ENCODE measurements around the gene RINL. TPM values are rescaled to one million over a fixed set of nuclear protein-coding genes. Genes with fewer than 3 reads are reported as not detected.

The RINL gene
- total and polyA plus RNA-seq, 2 of the 8 experiments (the other 6 are each of a cell fraction or from before 2014, with no cell fraction given): 11.1 to 11.9 TPM

DNA sequence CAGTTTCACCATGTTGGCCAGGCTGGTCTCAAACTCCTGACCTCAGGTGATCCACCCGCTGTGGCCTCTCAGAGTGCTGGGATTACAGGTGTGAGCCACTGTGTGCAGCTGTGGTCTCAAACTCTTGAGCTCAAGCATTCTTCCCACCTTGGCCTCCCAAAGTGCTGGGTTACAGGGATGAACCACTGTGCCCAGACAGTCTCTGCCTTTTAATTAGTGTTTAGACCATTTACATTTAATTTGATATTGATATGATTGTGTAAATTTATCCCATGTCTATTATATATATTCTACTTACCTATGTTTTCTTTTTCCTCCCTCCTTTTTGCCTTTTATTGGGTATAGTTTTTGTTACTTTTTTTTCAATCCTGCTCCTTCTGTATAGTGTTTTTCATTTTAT, 23.6 kb upstream of the RINL start:
- Histone ChIP-seq H3K79me1 (ENCODE audit: low read depth, low read length) (no peaks in the 10 kb centered on the region; the same call in 1 of the 2 replicates), H3K36me3 (ENCODE audit: control insufficient read depth in 2 of 4, insufficient read depth in 4 of 4, low read length in 3 of 4) (peaks cover 0 to 9% (median 1%) of the 10 kb centered on the region in 4 experiments; a peak in 2 of 8 replicates), H3K9ac (replicated peaks in 1 of 4; ENCODE audit: extremely low read depth in 1 of 4, low read depth in 3 of 4, low read length in 3 of 4) (no peak overlapping the region; a peak in 1 of 7 replicates), H3K4me3 (ENCODE audit: extremely low read depth in 1 of 4, insufficient read depth in 2 of 4, low read depth in 3 of 4, low read length in 4 of 4) (no peak overlapping the region), H2BK20ac (ENCODE audit: low read length) (no peak overlapping the region), H4K20me1 (replicated peaks in 1 of 2; ENCODE audit: control insufficient read depth in 1 of 2, insufficient read depth in 2 of 2, low read length in 2 of 2) (peaks cover 0 to 3% of the 10 kb centered on the region in 2 experiments), H3K56ac (replicated peaks; ENCODE audit: insufficient read length, low read depth, low read length) (no peak overlapping the region), H2AFZ (ENCODE audit: low read length) (no peak overlapping the region), H2BK5ac (ENCODE audit: low read depth, low read length) (no peak overlapping the region), H3K27ac (ENCODE audit: low read depth, low read length) (no peak overlapping the region), H2BK120ac (replicated peaks; ENCODE audit: low read depth, low read length) (no peak overlapping the region), H3K4me2 (ENCODE audit: insufficient read depth in 1 of 2, low read depth in 2 of 2, low read length in 2 of 2) (no peak overlapping the region), H4K91ac (replicated peaks; ENCODE audit: insufficient read length, low read length) (no peak overlapping the region), H3K14ac (ENCODE audit: insufficient read length) (no peak overlapping the region), H2BK12ac (ENCODE audit: low read depth, low read length) (no peak overlapping the region), H3K79me2 (ENCODE audit: control insufficient read depth in 1 of 2, insufficient read depth in 2 of 2, low read length in 2 of 2) (peaks cover 0 to 16% of the 10 kb centered on the region in 2 experiments; a peak in 2 of 4 replicates), H2AK5ac (ENCODE audit: low read depth, low read length) (no peak overlapping the region), H4K8ac (ENCODE audit: extremely low read depth, insufficient read depth, low read length) (no peak overlapping the region), H2BK15ac (ENCODE audit: low read length) (no peak overlapping the region), H3K4ac (replicated peaks; ENCODE audit: insufficient read length, low read depth, low read length) (no peak overlapping the region), H3K18ac (ENCODE audit: extremely low read depth, low read length) (no peak overlapping the region), H3K23ac (ENCODE audit: insufficient read length) (no peak overlapping the region), H4K5ac (ENCODE audit: insufficient read length, low read depth, low read length) (no peak overlapping the region), H3K23me2 (ENCODE audit: low read depth, low read length) (peaks cover 13% of the 10 kb centered on the region; the same call in 1 of the 2 replicates), H3K9me3 (ENCODE audit: insufficient read depth in 2 of 2, low read depth in 1 of 2, low read length in 1 of 2) (0 out of 4 replicates have a peak, but pooled peaks cover 0 to 2% of the 10 kb centered on the region in 2 experiments), H3K27me3 (replicated peaks in 1 of 4; ENCODE audit: control insufficient read depth in 3 of 4, extremely low read depth in 1 of 4, insufficient read depth in 3 of 4, low read length in 3 of 4) (peaks cover 0 to 9% (median 4%) of the 10 kb centered on the region in 4 experiments; a peak in 3 of 7 replicates), H3K4me1 (replicated peaks in 1 of 4; ENCODE audit: control insufficient read depth in 3 of 4, insufficient read depth in 4 of 4, low read length in 3 of 4) (peaks cover 0 to 9% (median 3%) of the 10 kb centered on the region in 4 experiments; a peak in 4 of 7 replicates)
- POLR2A ChIA-PET (ENCODE audit: partially characterized antibody): interaction anchor here (0.6 to 2.5 kb wide), 4 partner anchors 10 to 479 kb away, joined by 3 to 11 read pairs (median 4); partner anchors contain the start of gene CCER2
- WGBS, 2 experiments (ENCODE audit: extremely low coverage in 1 of 2, insufficient coverage in 1 of 2, insufficient read length in 1 of 2, insufficient replicate concordance in 2 of 2, low coverage in 1 of 2, low lambda C conversion rate in 2 of 2, missing lambda C conversion rate in 1 of 2): 100% methylated on average over 1 of the region's 1 CpG; no CpG with 5 or more reads in 1 of the 2 experiments
- FAIRE-seq (no peak), DNase-seq (ENCODE audit: low read depth in 1 of 2, low spot score in 2 of 2) (no peak)
- CTCF ChIA-PET (ENCODE audit: partially characterized antibody): interaction anchor here (1.1 to 2.3 kb wide), 2 partner anchors 15 to 16 kb away, joined by 3 to 5 read pairs; no protein-coding TSS in a partner anchor
- no peak for TF ChIP-seq TEAD4 (IDR thresholded peaks at IDR 0.05; ENCODE audit: low read depth, low read length)

All from H1 (cell line).